IMR-90 (cell line): ENCODE results near the gene TMC4. TPM values are rescaled to one million over a fixed set of nuclear protein-coding genes. Genes with fewer than 3 reads are reported as not detected.

Source experiments
- ATAC-seq: fragments of 200-7000 bp; cut with Tn5 transposase; 2 replicates; pipeline ENCODE4 v1.9.1; 2020; ENCODE audit warnings: low read depth, mild to moderate bottlenecking, moderate library complexity
- BruUV-seq: library from RNA; stranded (reverse); fragments of 400-500 nt; replicated peaks from 2 replicates; lab custom pipeline; 2021; lab: Mats Ljungman, UMichigan
- CTCF ChIA-PET: fragments of 300-600 bp; formaldehyde crosslinking; extraction: SDS; loops from one replicate; lab custom pipeline; 2021; ENCODE audit warnings: antibody characterized with exemption; lab: Yijun Ruan, JAX
- POLR2A ChIA-PET: fragments of 300-600 bp; sonication (Branson Sonifier 250); formaldehyde crosslinking; loops from one replicate; lab custom pipeline; 2022; ENCODE audit warnings: antibody characterized with exemption; ENCODE audit not compliant: unreplicated experiment; lab: Charles Lee
- DNase-seq: peaks from one replicate; pipeline ENCODE4 v3.0.0; 2013
- H2AFZ ChIP-seq: replicated peaks from 2 replicates; pipeline ENCODE3; 2013; ENCODE audit warnings: low read length, mild to moderate bottlenecking; ENCODE audit not compliant: poor library complexity
- H2AK5ac ChIP-seq: 2 replicates; pipeline ENCODE4 v1.6.1; 2013; ENCODE audit warnings: low read depth, low read length, inconsistent platforms
- H2AK9ac ChIP-seq: replicated peaks from 2 replicates; pipeline ENCODE3; 2013; ENCODE audit warnings: mild to moderate bottlenecking, low read depth, low read length, moderate library complexity; ENCODE audit not compliant: poor library complexity
- H2BK120ac ChIP-seq: 2 replicates; pipeline ENCODE4 v1.6.1; 2013; ENCODE audit warnings: low read depth, low read length, inconsistent platforms
- H2BK15ac ChIP-seq: 3 replicates; pipeline ENCODE4 v1.6.1; 2013; ENCODE audit warnings: low read depth, low read length, inconsistent platforms
- H2BK20ac ChIP-seq: 2 replicates; pipeline ENCODE4 v1.6.1; 2013; ENCODE audit warnings: low read depth, mild to moderate bottlenecking, inconsistent platforms, low read length, moderate library complexity
- H2BK5ac ChIP-seq: 2 replicates; pipeline ENCODE4 v1.6.1; 2013; ENCODE audit warnings: mild to moderate bottlenecking, low read depth, low read length, inconsistent platforms; ENCODE audit not compliant: poor library complexity, severe bottlenecking
- H3K14ac ChIP-seq: replicated peaks from 2 replicates; pipeline ENCODE4 v1.6.1; 2013; ENCODE audit warnings: low read depth, low read length, inconsistent platforms
- H3K18ac ChIP-seq: 2 replicates; pipeline ENCODE4 v1.6.1; 2013; ENCODE audit warnings: low read depth, low read length, control low read depth
- H3K23ac ChIP-seq: 2 replicates; pipeline ENCODE4 v1.6.1; 2013; ENCODE audit warnings: low read depth, low read length, inconsistent platforms
- H3K27ac ChIP-seq: 2 replicates; pipeline ENCODE4 v1.5.1; 2013; ENCODE audit warnings: mild to moderate bottlenecking, control low read depth, low read length; ENCODE audit not compliant: insufficient read depth
- H3K27me3 ChIP-seq: 2 replicates; pipeline ENCODE4 v1.6.1; 2013; ENCODE audit warnings: low read length; ENCODE audit not compliant: control insufficient read depth, insufficient read depth
- H3K36me3 ChIP-seq: 2 replicates; pipeline ENCODE4 v1.6.1; 2013; ENCODE audit warnings: low read length, mixed read lengths; ENCODE audit not compliant: control insufficient read depth, insufficient read depth
- H3K4ac ChIP-seq: 2 replicates; pipeline ENCODE4 v1.6.1; 2013; ENCODE audit warnings: low read depth, low read length, inconsistent platforms
- H3K4me1 ChIP-seq: 2 replicates; pipeline ENCODE4 v1.6.1; 2013; ENCODE audit warnings: low read length, mixed read lengths; ENCODE audit not compliant: control insufficient read depth, insufficient read depth
- H3K4me2 ChIP-seq: 2 replicates; pipeline ENCODE4 v1.6.1; 2013; ENCODE audit warnings: low read depth, mild to moderate bottlenecking, control low read depth, low read length, moderate library complexity
- H3K4me3 ChIP-seq: 2 replicates; pipeline ENCODE4 v1.5.1; 2013; ENCODE audit warnings: low read depth, mild to moderate bottlenecking, control low read depth, low read length, moderate library complexity; ENCODE audit not compliant: insufficient read depth
- H3K56ac ChIP-seq: 2 replicates; pipeline ENCODE4 v1.6.1; 2013; ENCODE audit warnings: low read length, inconsistent platforms; ENCODE audit not compliant: insufficient read depth; ENCODE audit errors: extremely low read depth
- H3K79me1 ChIP-seq, 2 experiments: 2 replicates each; pipeline ENCODE4 v1.6.1; 2013; ENCODE audit warnings: low read length in 2 of 2, inconsistent platforms in 1 of 2, low read depth in 1 of 2
- H3K9ac ChIP-seq: 2 replicates; pipeline ENCODE4 v1.6.1; 2013; ENCODE audit warnings: low read depth, low read length, control low read depth
- H3K9me1 ChIP-seq: 2 replicates; pipeline ENCODE4 v1.6.1; 2013; ENCODE audit warnings: low read length, inconsistent platforms; ENCODE audit not compliant: insufficient read depth
- H3K9me3 ChIP-seq: 2 replicates; pipeline ENCODE4 v1.6.1; 2013; ENCODE audit warnings: low read length; ENCODE audit not compliant: control insufficient read depth, insufficient read depth
- H4K20me1 ChIP-seq: 2 replicates; pipeline ENCODE4 v1.6.1; 2013; ENCODE audit warnings: low read length, inconsistent platforms; ENCODE audit not compliant: insufficient read depth
- H4K5ac ChIP-seq: 2 replicates; pipeline ENCODE4 v1.6.1; 2013; ENCODE audit warnings: mild to moderate bottlenecking, low read depth, low read length, control low read depth
- H4K8ac ChIP-seq, 2 experiments: 2 replicates each; pipeline ENCODE4 v1.6.1; 2013; ENCODE audit warnings: low read depth in 2 of 2, low read length in 2 of 2, control low read depth in 1 of 2, inconsistent platforms in 1 of 2
- H4K91ac ChIP-seq: 2 replicates; pipeline ENCODE4 v1.6.1; 2013; ENCODE audit warnings: low read depth, low read length, inconsistent platforms; ENCODE audit not compliant: insufficient read depth
- BHLHE40 ChIP-seq: fragments of 150-350 bp; IDR thresholded peaks from 2 replicates; pipeline ENCODE4 v1.6.1; 2016; ENCODE audit warnings: mild to moderate bottlenecking, low read depth, low read length
- CEBPB ChIP-seq: IDR thresholded peaks from 2 replicates; pipeline ENCODE4 v1.6.1; 2012; ENCODE audit warnings: low read depth, low read length, improper control_type of control experiment
- CHD1 ChIP-seq: IDR thresholded peaks from 2 replicates; pipeline ENCODE4 v1.6.1; 2012; ENCODE audit warnings: low read depth, low read length, improper control_type of control experiment
- MAZ ChIP-seq: IDR thresholded peaks from 2 replicates; pipeline ENCODE4 v1.6.1; 2012; ENCODE audit warnings: low read depth, mild to moderate bottlenecking, low read length, improper control_type of control experiment, moderate library complexity, borderline replicate concordance
- MXI1 ChIP-seq: IDR thresholded peaks from 2 replicates; pipeline ENCODE4 v1.6.1; 2012; ENCODE audit warnings: low read depth, mild to moderate bottlenecking, low read length, moderate library complexity, borderline replicate concordance
- NFE2L2 ChIP-seq: fragments of 150-350 bp; IDR thresholded peaks from 2 replicates; pipeline ENCODE4 v1.6.1; 2016; ENCODE audit warnings: low read depth, mild to moderate bottlenecking, low read length
- POLR2A ChIP-seq: IDR thresholded peaks from 2 replicates; pipeline ENCODE4 v1.6.1; 2012; ENCODE audit warnings: mild to moderate bottlenecking, low read depth, low read length
- RAD21 ChIP-seq: IDR thresholded peaks from 2 replicates; pipeline ENCODE4 v1.6.1; 2012; ENCODE audit warnings: low read length, improper control_type of control experiment
- RCOR1 ChIP-seq: IDR thresholded peaks from 2 replicates; pipeline ENCODE4 v1.6.1; 2012; ENCODE audit warnings: mild to moderate bottlenecking, low read length, improper control_type of control experiment; ENCODE audit not compliant: insufficient replicate concordance
- RFX5 ChIP-seq: IDR thresholded peaks from 2 replicates; pipeline ENCODE4 v1.8.0; 2012; ENCODE audit warnings: low read depth, mild to moderate bottlenecking, low read length, moderate library complexity
- SMC3 ChIP-seq: fragments of 150-350 bp; IDR thresholded peaks from 2 replicates; pipeline ENCODE4 v1.6.1; 2016; ENCODE audit warnings: low read depth, mild to moderate bottlenecking, antibody characterized with exemption, low read length, moderate library complexity
- WGBS, 2 experiments: methylation state at CpG; one replicate each; pipeline versions ENCODE4 v1.1.5 to v1.1.7; 2013; ENCODE audit warnings: missing lambda C conversion rate in 2 of 2; ENCODE audit not compliant: insufficient read length in 1 of 2; ENCODE audit errors: extremely low coverage in 2 of 2; 5-methylcytosine and 5-hydroxymethylcytosine counted together
- dilution Hi-C: fragments of 300-500 bp; cut with HindIII; formaldehyde crosslinking; loops from one replicate; pipeline ENCODE4 v1.14.3; 2018; ENCODE audit warnings: low sequenced_read_pairs; ENCODE audit not compliant: unreplicated experiment
- in situ Hi-C: fragments of 300-500 bp; cut with MboI; formaldehyde crosslinking; loops from 3 replicates; pipeline ENCODE4 v1.14.3; 2019; ENCODE audit warnings: low sequenced_read_pairs, inconsistent platforms, mixed read lengths
- intact Hi-C: fragments of 100-400 bp; cut with micrococcal nuclease; formaldehyde crosslinking; loops from 2 replicates; pipeline ENCODE4 v1.10.0; 2022
- polyA plus RNA-seq, 3 experiments: library from polyadenylated mRNA; depleted of rRNA; stranded (reverse); fragments of >200 nt; gene quantifications; 2 replicates each; pipeline ENCODE4 v1.2.3, GENCODE V29; 2012; ENCODE audit warnings: low replicate concordance in 1 of 3
- total RNA-seq: library from RNA; depleted of rRNA; stranded (reverse); fragments of >200 nt; gene quantifications from 2 replicates; pipeline ENCODE4 v1.2.3, GENCODE V29; 2012
- TF ChIP-seq, protein P1 (sequence below): conservative IDR thresholded peaks from 2 replicates; pipeline ENCODE4 v1.5.1; 2012; ENCODE audit warnings: mild to moderate bottlenecking, low read depth, low read length, improper control_type of control experiment

TMC4 gene
- total and polyA plus RNA-seq, 2 of the 4 experiments (the other 2 are of a cell fraction) = 0.72 to 1.1 TPM

DNA sequence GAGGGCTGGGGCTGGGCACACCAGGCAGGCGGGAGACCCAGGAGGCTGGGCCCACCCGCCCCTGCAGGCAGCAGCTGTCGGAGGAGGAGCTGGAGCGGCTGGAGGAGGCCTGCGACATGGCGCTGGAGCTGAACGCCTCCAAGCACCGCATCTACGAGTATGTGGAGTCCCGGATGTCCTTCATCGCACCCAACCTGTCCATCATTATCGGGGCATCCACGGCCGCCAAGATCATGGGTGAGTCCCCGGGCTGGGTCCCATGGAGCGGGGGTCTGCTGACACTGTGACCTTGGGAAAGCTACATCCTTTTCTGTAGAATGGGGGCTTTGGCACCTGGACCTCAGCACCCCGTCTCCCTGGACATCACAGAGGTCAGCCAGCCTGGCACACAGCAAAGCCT is 49.3 kb downstream of the TMC4 start:
- H2AK9ac ChIP-seq = no peak overlapping the region
- H3K4me3 ChIP-seq = no peak overlapping the region
- H2AK5ac ChIP-seq = no peak overlapping the region
- no peak overlapping the region for H3K14ac ChIP-seq
- H4K5ac ChIP-seq = no peak overlapping the region
- CTCF ChIA-PET = no interaction called here
- 93% methylated on average over 3 of the region's 17 CpGs; no CpG with 5 or more reads in 1 of the 2 experiments for WGBS, 2 experiments
- H3K9me3 ChIP-seq = no peaks in the 10 kb centered on the region
- H4K20me1 ChIP-seq = no peaks in the 10 kb centered on the region
- no peak overlapping the region for H4K91ac ChIP-seq
- DNase-seq (no peak), ATAC-seq (no peak)
- H3K4me2 ChIP-seq = no peak overlapping the region
- H2AFZ ChIP-seq = no peak overlapping the region
- H2BK120ac ChIP-seq = no peak overlapping the region
- intact Hi-C loops (no loop called here), in situ Hi-C loops (loop anchor here (25.0 kb wide), 1 partner anchor 339 kb away; the partner anchor contains the start of genes CDC42EP5 and LENG9), dilution Hi-C loops (no loop called here)
- H3K4me1 ChIP-seq = no peaks in the 10 kb centered on the region
- H3K9ac ChIP-seq = no peak overlapping the region
- POLR2A ChIA-PET = no interaction called here
- TF ChIP-seq CEBPB = no peak
- no peak for TF ChIP-seq MXI1
- TF ChIP-seq NFE2L2 = no peak
- no peak for TF ChIP-seq BHLHE40
- no peak for TF ChIP-seq RAD21
- no peak for TF ChIP-seq SMC3
- no peak for TF ChIP-seq RFX5
- TF ChIP-seq MAZ = no peak
- TF ChIP-seq POLR2A = no peak
- TF ChIP-seq RCOR1 = no peak
- TF ChIP-seq, protein P1, sequence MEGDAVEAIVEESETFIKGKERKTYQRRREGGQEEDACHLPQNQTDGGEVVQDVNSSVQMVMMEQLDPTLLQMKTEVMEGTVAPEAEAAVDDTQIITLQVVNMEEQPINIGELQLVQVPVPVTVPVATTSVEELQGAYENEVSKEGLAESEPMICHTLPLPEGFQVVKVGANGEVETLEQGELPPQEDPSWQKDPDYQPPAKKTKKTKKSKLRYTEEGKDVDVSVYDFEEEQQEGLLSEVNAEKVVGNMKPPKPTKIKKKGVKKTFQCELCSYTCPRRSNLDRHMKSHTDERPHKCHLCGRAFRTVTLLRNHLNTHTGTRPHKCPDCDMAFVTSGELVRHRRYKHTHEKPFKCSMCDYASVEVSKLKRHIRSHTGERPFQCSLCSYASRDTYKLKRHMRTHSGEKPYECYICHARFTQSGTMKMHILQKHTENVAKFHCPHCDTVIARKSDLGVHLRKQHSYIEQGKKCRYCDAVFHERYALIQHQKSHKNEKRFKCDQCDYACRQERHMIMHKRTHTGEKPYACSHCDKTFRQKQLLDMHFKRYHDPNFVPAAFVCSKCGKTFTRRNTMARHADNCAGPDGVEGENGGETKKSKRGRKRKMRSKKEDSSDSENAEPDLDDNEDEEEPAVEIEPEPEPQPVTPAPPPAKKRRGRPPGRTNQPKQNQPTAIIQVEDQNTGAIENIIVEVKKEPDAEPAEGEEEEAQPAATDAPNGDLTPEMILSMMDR = no peak
- TF ChIP-seq CHD1 = no peak
- H3K23ac ChIP-seq = no peak overlapping the region
- H3K27me3 ChIP-seq = no peaks in the 10 kb centered on the region
- H2BK20ac ChIP-seq = no peak overlapping the region
- H2BK15ac ChIP-seq = no peak overlapping the region
- H3K9me1 ChIP-seq = no peaks in the 10 kb centered on the region
- no peak overlapping the region for H3K56ac ChIP-seq
- no peak overlapping the region for H2BK5ac ChIP-seq
- H3K18ac ChIP-seq = no peak overlapping the region
- H3K27ac ChIP-seq = no peak overlapping the region
- H3K4ac ChIP-seq = no peak overlapping the region
- H3K79me1 ChIP-seq = peaks cover 0 to 7% of the 10 kb centered on the region in 2 experiments; a peak in 1 of 4 replicates
- no peak overlapping the region for H4K8ac ChIP-seq
- H3K36me3 ChIP-seq = peaks cover 77% of the 10 kb centered on the region
- no TSS peak for BruUV-seq
